ENCODE measurements around the gene LRP6.

LRP6 gene

GRCh38 chr12:12210983-12211382 is 55.9 kb downstream of the LRP6 start:
- DNase-seq, result no peak

- DNase-seq, result no peak
Measured at GRCh38 chr12:12210416-12210815, 56.4 kb downstream of the LRP6 start.

- DNase-seq, result no peak
Measured at GRCh38 chr12:12209675-12210074, 57.2 kb downstream of the LRP6 start.

GRCh38 chr12:12209043-12209442 is 57.8 kb downstream of the LRP6 start:
- DNase-seq, result no peak

GRCh38 chr12:12207746-12208145 is 59.1 kb downstream of the LRP6 start:
- no peak for DNase-seq

DNA sequence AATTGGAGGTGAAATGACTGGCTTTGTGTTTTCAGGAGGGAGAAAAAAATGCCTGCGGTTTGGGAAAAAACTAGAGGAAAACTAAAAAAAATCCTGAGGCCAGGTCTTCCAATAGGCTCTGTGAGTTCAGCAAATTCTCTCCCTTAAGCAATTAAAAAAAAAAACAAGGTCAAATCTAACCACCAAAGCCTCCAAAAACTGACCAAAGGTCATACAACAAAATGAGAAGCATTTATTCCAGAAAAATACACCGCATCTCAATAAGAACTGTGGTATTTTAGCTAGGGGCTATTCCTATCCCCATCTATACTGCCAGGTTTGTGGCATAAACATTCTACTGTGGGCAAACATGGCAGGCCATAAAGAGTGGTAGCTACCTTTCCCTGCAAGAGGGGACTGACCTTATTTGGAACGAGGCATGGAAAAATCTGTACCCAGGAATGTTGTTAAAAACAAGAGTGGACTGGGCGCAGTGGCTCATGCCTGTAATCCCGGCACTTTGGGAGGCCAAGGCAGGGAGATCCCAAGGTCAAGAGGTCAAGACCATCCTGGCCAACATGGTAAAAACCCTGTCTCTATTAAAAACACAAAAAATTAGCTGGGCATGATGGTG is 60.0 kb downstream of the LRP6 start:
- DNase-seq, result no peak

GRCh38 chr12:12202747-12203146 is 64.1 kb downstream of the LRP6 start:
- DNase-seq, result no peak

- no peak for DNase-seq
Measured at GRCh38 chr12:12202105-12202504, 64.7 kb downstream of the LRP6 start.

DNA sequence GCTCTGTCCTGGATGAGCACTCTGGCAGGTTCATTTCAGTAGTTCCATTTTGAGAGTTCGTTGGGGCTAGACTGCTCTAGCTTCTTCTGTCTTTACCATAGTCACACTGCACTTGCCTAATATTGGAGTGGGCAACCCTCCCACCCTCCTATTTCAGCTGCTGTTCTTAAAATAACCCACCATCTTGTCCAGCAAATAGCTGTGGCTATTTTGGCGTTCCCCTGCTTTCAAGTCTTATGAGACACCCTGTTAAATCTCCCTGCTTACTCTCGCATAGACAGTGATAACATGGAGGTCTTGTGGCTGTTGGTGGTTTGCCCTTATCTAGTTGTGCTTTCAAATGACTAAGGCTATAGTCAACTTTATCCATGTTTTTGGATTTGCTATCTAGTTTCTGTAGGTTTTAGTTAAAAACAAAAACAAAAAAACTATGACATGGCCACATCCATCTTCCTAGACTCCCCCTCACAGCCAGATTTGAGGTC is 65.5 kb downstream of the LRP6 start:
- DNase-seq, result no peak

DNA sequence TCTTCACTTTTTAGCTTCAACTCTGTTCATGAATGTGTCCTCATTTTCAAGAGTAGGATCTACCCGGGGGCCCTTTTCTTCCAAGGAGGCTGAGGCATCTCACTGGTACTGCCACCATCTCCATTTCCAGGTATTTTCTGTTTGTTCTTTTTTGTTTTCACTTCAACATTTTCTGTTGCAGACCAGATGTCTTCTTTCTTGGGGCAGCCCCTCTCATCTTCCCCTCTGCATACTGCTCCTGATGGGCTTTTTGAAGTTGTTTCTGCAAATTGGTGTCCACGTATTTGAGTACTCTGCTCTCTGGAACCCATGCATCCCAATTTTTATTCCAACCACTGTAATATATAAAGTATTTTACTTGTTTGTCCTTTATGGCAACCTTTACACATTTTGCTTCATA is 66.5 kb downstream of the LRP6 start:
- no peak for DNase-seq

DNA sequence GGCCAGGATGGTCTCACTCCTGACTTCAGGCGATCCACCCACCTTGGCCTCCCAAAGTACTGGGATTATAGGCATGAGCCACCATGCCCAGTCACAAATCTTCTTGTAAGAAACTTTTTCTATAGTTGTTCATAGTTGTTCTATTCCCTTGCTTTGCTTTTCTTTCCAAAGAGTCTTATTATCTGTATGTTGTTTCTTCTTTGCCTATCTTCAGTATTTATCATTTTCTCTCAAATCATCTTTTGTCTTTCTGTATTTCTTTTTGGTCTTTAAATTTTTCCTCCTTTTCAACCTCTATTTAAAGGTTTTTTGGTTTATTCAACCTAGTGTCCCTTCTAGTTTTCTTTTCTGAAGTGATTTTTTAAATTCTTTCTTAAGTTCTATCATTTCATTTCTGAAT is 68.7 kb downstream of the LRP6 start:
- DNase-seq, result no peak

GRCh38 chr12:12197128-12197527 is 69.7 kb downstream of the LRP6 start:
- DNase-seq, result no peak

DNA sequence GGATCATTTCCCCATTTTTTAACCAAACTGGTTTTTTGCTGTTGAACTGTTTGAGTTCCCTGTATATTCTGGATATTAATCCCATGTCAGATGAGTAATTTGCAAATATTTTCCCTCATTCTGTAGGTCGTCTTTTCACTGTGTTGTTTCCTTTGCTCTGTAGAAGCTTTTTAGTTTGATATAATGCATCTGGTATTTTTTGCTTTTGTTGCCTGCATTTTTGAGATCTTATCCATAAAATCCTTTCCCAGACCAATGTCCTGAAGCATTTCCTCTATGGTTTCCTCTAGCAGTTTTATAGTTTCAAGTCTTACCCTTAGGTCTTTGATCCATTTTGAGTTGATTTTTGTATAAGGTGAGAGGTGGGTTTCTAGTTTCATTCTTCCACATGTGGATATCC is 71.3 kb downstream of the LRP6 start:
- DNase-seq, result no peak

DNA sequence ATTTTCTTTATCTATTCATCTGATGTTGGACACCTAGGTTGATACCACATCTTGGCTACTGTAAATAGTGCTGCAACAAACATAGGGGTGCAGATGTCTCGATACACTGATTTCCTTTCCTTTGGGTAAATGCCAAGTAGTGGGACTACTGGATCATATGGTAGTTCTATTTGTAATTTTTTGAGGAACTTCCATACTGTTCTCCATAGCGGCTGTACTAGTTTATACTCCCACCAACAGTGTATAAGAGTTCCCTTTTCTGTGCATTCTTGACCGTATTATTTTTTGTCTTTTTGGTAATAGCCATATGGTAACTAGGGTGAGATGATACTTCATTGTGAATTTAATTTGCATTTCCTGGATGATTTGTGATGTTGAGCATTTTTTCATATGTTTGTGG is 71.8 kb downstream of the LRP6 start:
- no peak for DNase-seq

DNA sequence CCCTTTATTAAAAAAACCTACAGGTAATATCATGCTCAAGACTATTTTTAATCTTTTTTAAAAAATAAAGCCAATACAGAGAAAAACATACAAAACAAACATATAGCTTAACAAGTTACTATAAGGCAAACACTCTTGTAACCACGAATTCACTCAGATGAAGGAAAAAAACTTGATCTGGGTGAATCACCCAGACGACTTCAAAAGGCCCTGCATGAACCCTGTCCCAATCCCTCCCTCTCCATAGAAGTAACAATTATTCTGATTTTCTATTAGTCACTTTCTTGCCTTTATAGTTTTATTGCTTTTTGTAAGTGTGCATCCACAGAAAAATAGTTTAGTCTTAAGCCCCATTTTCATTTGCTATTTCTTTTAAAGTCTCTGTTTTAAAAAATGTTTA is 72.6 kb downstream of the LRP6 start:
- no peak for DNase-seq

DNA sequence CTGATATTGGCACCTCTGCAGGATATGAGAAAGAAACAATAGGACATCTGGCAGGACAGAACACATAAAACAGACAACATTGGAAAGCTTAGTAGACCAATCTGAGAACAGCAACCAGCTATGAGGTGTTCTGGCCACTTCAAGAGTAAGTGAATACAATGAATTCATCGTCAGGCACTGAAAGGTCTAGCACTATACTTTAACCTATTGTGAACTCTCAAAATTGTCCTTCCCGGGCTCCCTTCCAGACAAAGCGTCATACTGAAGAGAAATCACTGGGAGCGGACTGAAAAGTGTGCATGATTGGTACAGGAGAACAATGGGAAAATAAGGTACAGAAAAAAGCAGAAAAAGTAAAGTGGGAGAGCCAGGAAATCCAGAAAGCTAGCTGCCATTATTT is 75.8 kb downstream of the LRP6 start:
- DNase-seq, result no peak

- no peak for DNase-seq
Measured at GRCh38 chr12:12190087-12190809, 76.6 kb downstream of the LRP6 start.

GRCh38 chr12:12185414-12185813 is 81.4 kb downstream of the LRP6 start:
- no peak for DNase-seq

GRCh38 chr12:12182703-12183365 is 84.0 kb downstream of the LRP6 start:
- no peak for DNase-seq

GRCh38 chr12:12181511-12181910 is 85.3 kb downstream of the LRP6 start:
- no peak for DNase-seq

- no peak for DNase-seq
Measured at GRCh38 chr12:12180575-12180974, 86.3 kb downstream of the LRP6 start.

DNA sequence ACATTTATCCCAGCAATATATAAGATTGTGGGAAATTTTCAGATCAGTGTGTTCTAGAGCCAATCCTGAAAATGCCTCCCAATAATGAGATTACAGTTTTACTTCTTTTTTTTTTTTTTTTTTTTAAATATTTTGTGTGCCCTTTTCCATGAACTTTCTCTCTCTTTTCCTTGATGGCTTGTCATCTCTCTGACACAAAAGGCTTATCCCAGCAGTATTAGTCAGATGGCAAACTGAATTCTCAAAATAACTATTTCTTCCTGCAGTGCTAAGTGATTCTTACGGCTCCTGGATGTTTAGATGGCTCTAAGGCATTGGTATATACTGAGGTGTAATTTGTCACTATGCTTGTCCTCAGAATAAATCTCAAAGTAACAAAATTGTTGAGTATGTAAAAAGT is 86.7 kb downstream of the LRP6 start:
- DNase-seq, result no peak

- DNase-seq, result no peak
Measured at GRCh38 chr12:12178559-12178958, 88.3 kb downstream of the LRP6 start.

- DNase-seq, result no peak
Measured at GRCh38 chr12:12176402-12176801, 90.4 kb downstream of the LRP6 start.
